Activated CD4-positive, alpha-beta T cell treated with anti-CD3 and anti-CD28 coated beads, Interleukin-2, amount 50 U/mL, for 1 hour (primary cell): Measurements from ENCODE around the gene IARS1.

Experiments used
- DNase-seq: peaks from one replicate; pipeline ENCODE4 v3.0.0-alpha.2; 2020

Gene IARS1

DNA sequence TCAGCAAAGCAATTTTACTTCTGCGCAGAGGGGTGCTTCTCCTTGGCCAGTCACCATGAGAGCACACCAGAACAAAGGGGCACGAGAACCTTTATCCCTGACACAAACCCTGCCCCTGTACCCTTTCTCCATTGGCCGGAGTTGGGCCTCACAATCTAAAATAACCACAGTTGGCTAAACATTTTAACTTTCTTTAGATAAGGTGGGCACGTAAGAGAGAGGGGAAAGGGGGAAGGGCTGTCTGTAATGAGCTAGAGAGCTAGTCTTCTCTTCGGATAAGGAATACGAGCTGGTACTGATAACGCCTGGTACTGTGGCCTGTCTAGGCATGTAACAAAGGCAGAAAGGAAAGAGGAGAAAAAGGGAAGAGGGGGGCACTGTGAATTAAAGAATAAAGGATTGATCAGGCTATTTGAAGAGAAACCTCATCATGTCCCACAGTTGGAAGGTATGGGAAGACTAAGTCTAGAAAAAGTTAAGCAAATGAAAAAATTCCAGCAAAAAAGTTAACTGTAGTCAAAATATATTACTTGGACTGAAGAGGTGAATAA, 1.8 kb upstream of the IARS1 start:
- no peak for DNase-seq

DNA sequence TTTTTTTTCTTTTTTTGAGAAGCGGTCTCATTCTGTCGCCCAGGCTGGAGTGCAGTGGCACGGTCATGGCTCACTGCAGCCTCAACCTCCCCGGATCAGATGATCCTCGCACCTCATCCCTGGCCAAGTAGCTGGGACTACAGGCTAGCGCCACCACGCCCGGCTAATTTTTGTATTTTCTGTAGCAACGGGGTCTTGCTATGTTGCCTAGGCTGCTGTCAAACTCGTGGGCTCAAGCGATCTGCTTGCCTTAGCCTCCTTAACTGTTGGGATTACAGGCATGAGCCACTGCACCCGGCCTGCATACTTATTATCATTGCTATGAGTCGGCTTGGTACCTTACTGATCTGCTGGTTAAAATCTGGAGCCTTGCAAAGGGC, 790 bp upstream of the IARS1 start:
- no peak for DNase-seq

DNA sequence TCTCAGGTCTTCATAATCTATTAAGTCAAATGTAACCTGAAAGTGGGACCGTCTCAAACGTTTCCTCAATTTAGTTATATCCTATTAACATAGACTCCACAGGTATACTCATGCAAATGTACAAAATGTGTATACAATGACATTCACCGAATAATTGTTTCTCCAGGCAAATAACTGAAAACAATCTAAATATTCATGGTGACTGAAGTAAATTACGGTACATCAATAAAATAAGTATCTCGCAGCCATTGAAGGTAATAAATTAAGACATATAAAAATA, 482 bp downstream of the IARS1 start:
- no peak for DNase-seq

DNA sequence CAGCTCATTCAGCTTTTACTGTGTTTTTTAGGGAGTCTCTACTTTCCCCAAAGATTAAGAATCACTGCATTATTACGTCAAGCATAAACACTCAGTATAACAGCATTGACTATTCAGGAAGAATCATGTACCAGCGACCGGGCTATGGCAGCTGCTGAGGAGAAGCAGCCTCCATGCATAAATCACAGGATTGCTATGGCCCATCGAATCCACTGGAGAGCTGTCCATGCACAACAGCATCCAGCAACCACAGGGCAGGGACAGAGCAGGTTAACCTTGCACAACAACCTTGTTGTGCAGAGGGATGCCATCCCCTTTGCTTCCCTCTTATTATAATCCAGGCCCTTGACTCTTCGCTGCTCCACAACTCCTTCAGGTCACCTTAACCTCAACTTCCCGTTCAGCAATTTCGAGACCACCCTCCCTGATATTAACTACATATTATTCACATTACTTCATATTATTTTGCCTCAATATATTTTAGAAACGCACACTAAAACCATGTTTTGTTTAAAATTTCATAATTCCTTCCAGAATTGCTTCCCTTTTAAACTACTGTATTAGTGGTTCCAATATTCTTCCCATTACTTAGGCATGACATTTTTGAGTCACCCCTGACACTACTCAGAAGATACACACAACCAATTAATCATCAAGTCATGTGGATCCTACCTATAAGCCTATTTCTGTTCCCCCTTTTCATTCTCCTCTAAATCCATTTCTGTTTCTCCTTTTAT, 991 bp downstream of the IARS1 start:
- DNase-seq = no peak

DNA sequence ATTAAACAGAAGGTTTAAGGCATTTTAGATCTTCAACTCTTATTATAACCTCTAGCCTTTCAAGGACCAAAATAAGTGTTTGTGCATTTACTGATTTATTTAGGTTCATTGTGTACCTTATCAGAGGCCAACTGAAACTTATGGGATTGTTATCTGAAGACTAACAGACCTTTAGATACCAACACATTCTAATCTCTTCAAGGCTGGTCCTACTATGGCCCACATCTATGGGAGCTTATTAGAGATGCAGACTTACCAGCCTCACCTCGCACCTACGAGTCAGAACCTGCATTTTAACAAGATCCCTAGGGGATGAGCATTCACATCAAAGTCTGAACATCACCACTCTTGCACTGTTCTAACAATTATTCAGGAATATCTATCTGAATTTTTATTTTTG, 1.9 kb downstream of the IARS1 start:
- DNase-seq = no peak

DNA sequence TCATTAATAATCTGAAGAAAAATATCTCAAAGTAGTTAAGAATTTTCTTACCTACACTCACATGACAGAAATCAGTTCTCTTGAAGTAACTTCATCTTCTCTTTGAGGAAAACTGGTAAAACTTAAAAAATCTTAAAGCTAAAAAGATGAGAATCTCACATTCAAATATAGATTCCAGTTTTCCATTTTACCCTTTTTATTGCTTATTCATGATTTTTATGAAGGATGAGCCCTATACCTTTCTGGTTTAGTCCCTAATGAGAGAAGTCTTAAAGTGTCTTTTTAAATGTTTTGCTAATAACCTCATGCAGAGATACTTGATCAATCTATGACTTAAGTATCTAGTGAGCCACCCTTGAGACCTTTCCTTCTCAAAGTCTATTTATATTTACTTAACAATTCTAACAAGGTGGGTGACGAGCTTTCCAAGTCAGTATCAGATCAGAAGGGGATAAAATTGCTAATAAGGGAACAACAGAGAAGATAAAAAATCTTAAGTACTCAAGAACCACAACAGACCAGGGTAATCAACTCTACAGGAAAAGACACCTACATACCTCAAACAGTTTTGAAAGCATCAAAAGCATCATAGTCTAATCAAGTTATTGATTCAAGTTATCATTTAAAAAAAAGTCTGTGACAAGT, 2.6 kb downstream of the IARS1 start:
- DNase-seq = no peak

DNA sequence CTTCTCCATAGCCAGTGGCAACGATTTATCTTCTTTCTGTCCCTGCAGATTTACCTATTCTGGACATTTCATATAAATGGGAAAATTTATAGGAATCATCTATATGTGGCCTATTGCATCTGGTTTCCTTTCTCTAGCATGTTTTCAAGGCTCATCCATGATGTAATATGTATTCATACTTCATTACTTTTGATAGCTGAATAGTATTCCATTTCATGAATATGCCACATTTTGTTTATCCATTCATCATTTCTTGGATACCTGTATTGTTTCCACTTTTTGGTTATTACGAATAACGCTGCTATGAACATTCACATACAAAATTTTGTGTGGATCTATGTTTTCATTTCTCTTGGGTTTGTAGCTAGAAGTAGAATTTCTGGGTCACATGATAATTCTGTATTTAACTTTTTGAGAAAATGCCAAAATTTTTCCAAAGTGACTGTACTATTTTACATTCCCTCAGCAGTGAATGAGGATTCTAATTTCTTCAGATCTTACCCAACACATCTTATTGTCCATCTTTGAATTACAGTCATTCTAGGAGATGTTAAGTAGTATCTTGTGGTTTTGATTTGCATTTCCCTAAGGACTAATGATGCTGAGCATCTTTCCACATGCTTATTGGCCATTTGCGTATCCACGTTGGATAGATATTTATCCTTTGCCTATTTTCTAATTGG, 3.6 kb downstream of the IARS1 start:
- no peak for DNase-seq

DNA sequence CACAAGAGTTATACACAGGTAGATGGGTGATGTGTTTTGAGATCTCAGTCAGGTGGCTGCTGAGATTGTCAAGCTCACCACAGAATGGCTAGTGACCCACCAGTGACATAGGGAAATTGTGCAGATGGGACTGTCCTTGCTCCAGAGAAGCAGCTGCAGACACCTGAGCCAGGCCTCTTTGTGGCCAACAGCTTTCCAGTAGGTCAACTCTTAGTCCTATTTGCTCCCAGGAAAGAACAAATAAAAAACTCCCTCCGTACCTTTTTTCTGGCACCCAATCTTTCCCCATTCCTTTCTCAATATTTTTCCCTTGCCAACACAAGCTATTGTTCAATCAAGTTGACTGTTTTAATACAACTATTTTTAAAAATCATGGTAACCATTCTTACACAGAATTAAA, 14.2 kb downstream of the IARS1 start:
- no peak for DNase-seq

DNA sequence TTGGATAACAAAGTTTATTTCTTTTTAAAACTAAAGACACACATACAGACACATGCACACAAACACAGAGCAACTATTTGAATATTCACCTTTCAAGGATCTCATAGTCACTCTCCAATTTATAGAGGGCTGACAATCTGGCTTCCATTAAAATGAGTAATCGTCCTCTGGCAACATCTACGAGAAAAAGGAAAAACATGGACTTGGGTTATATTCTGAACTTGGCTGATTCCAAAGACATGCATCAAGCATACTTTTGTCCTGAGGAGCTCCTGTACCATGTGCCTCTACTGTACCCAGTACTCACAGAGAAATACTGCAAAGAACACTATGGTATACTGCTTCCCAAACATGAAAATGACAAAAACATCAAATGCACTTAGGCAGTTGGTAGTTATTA, 15.4 kb downstream of the IARS1 start:
- DNase-seq = no peak

DNA sequence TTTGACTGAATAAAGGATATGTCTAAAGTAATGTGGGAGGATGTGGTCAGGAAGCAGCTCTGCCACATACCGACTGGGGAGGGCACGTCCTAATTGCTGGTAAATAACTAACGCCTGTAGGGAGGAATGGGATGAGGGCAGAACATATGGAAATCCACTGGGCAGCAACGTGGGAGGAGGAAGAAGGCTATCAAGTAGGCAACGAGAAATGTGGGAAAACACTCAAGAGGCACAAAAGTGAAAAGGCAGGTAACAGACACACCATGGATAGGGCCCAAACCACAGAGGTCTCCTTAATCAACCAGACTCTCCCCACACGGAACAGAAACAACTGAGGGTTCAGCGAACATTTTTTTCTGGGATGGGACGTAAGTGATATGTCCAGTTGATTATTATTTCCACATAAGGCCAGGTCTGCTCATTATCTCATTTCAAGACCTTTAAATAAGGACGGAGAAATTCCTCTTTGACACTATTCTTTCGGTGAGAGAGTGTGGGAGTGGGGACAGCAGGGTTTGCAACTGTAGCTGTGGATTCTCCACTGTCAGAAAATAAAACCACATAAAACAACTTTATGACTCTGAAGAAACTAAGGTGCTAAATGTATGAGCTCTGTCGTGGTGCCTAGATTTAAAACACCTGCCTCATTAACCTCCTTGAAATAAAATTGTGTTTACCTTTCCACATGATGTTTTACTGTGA, 17.0 kb downstream of the IARS1 start:
- DNase-seq = no peak

DNA sequence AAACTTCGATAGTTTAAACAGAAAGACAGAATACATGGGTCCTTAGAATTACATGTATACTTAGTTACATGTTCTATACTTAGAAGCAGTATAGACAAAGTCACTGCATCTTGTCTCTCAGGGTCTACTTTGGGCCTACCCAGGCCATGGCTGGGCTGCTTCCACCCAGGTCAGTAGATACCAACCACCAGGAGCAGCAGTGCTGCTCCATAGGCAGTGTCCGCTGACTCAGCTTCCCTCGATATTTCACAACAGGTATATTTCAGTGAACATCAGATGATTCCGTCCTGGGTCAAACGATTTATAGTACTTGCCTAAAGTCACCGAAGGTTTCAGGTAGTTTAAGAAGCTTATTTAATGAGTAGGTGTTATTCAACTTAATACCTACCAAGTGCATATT, 18.0 kb downstream of the IARS1 start:
- DNase-seq = no peak

DNA sequence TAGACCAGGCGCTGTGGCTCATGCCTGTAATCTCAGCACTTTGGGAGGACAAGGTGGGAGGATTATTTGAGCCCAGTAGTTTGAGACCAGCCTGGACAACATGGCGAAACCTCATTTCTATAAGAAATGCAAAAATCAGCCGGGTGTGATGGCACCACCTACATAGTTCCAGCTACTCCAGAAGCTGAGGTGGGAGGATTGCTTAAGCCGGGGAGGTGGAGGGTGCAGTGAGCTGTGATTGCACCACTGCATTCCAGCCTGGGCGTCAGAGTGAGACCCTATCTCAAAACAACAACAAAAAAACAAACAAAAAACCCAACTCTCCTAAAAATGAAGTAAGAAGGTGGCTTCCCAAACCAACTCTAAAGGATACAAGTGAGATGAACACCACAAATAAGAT, 23.0 kb downstream of the IARS1 start:
- DNase-seq = no peak

DNA sequence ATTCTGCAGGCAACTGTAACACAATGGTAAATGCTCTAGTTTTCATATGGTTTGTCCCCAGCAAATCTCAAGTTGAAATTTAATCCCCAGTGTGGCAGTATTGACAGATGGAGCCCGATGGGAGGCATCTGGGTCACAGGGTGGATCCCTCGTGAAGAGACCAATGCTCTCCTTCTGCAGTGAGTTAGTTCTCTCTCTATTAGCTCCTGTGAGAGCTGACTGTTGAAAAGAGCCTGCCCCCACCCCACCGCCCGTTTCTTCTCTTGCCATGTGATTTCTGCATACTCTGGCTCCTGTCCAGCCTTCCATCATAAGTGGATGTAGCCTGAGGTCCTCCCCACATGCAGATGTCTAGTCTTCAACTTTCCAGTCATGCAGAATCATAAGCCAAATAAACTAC, 27.0 kb downstream of the IARS1 start:
- no peak for DNase-seq

DNA sequence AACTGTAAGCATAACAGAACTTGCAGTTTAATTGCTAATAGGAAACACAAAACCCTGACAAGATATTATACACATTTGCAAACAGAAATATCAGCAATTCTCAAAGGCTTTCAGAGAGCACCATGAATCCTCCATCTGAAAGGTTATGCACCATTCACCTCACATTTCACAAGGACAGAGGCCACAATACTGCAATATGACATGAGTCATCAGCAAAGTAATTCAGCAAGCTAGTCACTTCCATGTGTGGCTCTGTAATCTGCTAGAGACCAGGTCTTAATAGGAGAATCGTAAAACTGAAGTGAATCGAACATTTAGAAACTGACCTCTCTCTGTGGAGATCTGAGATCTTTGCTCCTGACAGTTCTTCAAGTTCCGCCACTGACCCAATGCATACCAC, 28.3 kb downstream of the IARS1 start:
- DNase-seq = no peak

DNA sequence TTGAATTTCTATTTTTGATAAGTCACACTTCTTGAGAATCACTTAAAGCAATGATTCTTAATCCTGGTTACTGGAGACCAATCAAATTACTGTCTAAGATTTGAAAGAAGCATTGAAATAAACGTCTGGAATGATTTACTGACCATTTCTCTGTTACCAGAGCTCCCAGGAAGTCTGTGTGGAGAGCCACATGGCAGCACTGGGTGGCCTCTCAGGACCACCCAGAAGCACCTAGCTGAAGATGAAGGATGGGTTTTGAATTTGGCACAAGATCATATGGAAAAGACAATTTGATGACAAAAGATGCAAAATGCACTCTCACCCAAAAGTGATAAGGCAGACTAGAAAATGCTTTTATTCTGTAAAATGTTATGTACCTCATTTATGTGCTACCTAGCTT, 30.4 kb downstream of the IARS1 start:
- no peak for DNase-seq

DNA sequence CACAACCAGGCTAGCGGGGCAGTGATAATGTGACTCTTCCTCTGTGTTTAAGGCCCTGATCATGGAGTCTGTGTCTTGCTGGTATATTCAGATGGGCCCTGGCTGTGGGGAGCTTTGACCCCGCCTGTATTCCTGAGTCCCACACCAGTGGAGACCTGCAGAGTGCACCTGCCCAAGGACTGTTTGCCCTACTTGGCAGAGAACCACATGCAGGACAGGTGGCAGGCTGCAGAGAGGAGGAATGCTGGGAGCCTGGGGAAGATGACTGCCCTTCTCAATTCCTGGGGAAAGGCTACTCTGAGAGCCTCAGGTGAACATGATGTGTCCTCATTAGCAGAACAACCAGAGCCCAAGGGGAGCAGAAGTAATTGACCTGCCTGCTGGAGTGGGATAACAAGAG, 36.2 kb downstream of the IARS1 start:
- no peak for DNase-seq

DNA sequence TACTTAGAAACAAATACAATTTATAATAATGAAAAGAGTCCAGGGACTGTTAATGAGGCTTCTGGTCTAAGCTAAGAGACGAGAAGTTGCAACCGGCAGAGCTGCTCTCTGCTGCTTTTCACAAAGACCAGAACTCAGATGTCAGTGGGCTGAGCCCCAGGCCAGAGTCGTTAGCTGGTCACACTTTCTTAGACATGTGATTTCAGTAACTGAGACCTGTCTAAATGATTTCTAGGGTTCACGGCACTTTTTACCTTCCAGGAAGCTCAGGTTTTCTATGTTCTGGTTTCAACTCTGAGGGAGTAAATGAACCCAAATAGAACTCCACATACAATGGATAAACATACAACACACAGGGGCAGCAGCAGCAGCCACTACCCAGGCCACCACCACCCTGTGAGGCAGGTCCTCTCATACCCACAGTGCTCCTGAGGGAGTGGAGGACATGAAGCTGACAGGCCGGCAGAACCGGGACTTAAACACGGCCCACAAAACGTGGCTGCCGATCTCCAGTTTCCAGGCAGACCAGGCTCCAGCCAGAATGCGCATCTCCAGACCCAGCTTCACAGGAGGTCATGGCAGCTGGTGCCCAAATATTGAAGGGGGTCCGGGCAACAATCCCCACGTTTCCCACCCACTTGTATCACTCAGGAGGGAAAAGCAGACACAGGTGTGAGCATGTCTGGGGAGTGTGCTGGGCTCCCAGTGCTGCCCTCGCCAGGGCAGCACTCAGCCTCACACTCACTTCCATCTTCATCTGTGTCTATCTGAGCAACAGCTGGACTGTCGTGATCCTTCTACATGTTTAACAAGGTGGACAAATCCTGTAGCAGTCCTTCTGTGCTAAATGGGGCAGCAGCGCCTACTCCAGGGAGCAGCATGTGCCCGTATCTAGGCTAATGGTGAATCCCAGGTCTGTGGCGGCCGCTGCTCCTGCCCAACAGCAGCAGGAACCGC, 38.8 kb downstream of the IARS1 start:
- DNase-seq = no peak

DNA sequence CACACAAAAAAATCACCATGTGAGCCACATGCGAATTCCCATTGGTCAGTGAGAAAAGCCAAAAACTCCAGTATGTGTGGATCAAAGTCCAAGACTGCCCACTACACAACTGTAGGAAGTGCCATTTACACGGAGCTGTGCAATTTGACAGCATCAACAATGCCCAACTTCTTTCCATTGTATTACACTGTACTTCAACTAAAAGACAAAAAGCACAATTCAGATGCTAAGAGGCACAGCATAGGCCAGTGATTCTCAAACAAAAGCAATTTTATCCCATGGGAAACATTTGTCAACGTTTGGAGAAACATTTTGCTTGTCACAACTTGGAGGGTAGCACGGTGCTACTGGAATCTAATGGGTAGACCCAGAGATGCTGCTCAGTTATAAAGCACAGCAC, 39.8 kb downstream of the IARS1 start:
- DNase-seq = no peak

DNA sequence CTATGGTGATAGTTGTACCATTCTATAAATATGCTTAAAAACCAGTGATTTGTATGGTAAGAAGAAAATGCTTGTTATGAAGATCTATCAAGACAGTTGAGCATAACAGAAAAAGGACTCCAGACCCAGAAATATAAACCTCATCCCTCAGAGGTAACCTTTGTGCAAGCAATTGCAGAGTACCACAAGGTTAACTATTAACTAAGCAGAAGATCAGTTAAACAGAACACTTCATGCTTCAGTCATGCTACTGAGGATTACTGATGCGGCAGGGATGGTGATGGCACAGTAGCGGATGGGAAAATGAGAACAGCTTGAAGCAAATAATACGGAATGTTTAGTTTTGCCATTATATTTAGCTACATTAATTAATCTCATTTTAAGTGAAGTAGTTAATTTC, 45.5 kb downstream of the IARS1 start:
- no peak for DNase-seq

DNA sequence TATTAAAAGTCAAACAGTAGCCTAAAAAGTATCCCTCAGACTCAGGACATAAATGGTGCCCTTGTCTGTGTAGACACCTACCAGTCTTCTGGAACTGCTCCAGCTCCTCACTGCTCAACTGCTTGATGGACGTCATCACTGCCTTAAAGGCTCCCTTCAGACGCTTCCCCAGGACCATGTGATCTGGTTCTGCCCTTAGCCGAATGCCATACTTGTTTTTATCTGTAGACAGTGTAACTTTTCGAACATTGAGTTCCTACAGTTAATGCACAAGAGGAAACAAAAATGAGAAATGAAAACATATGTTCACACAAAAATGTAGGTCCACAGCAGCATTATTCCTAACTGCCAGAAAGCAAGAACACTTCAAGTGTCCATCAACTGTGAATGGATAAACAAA, 46.2 kb downstream of the IARS1 start:
- no peak for DNase-seq

DNA sequence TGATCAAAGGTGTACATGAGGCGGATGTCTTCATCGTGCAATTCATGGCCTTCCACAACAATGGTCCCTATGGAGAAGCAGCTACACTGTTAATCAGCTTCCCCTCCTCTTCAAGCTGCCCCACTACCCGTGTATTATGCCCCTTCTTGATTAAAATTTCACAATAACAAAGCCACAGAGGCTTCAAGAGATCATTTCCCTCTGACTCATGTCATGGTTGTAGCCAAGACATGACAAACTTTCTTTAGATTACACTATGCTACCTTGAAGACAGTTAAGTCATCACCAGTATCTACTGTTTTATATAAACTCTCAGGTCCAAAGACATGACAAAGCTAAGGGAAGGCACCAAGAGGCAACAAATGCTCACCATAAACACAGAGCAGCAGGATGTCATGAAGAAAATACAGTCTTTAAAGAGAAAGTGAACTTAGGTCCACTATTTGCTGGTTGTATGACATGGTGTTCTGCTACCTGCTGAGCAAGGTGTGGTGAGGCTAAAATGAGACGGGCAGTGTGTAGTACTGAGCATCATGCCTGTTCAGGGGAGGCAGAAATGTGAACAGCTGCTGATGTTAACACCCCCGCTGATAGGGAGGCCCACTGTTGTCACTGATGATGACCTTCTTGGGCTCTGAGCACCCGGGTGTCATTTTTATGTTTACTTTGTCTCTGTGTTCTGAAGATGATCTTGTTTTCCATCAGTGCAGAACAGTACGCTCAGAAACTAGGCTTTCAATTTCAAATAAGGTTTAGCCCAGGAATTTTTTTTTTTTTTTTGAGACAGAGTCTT, 48.3 kb downstream of the IARS1 start:
- no peak for DNase-seq
